MCF 10A (cell line): ENCODE measurements around the gene MAMSTR. TPM values are rescaled to one million over a fixed set of nuclear protein-coding genes. Genes with fewer than 3 reads are reported as not detected.

Source experiments
- BruUV-seq: library from RNA; stranded (reverse); fragments of 400-500 nt; replicated peaks from 2 replicates; lab custom pipeline; 2021; lab: Mats Ljungman, UMichigan
- CTCF ChIA-PET: fragments of 300-600 bp; sonication (Branson Sonifier 250); formaldehyde crosslinking; extraction: SDS; loops from one replicate; lab custom pipeline; 2021; ENCODE audit warnings: antibody characterized with exemption, inconsistent platforms; lab: Yijun Ruan, JAX
- POLR2A ChIA-PET: fragments of 300-600, 350-650 bp; sonication (Branson Sonifier 250); formaldehyde crosslinking; extraction: SDS; loops from one replicate; lab custom pipeline; 2020; ENCODE audit warnings: antibody characterized with exemption, inconsistent platforms; lab: Yijun Ruan, JAX
- DNase-seq: peaks from one replicate; pipeline ENCODE4 v3.0.0-alpha.2; 2018; ENCODE audit not compliant: unreplicated experiment
- H3K27ac Mint-ChIP-seq: one replicate; pipeline ENCODE4 v1.8.0; 2022; ENCODE audit warnings: mild to moderate bottlenecking, low read depth, mixed read lengths; ENCODE audit not compliant: unreplicated experiment
- H3K27me3 Mint-ChIP-seq: one replicate; pipeline ENCODE4 v1.8.0; 2022; ENCODE audit warnings: mixed read lengths; ENCODE audit not compliant: insufficient read depth, unreplicated experiment
- H3K36me3 Mint-ChIP-seq: one replicate; pipeline ENCODE4 v1.8.0; 2022; ENCODE audit warnings: mild to moderate bottlenecking, moderate library complexity, mixed read lengths; ENCODE audit not compliant: insufficient read depth, unreplicated experiment
- H3K4me1 Mint-ChIP-seq: one replicate; pipeline ENCODE4 v1.8.0; 2022; ENCODE audit warnings: mixed read lengths; ENCODE audit not compliant: insufficient read depth, unreplicated experiment
- H3K4me3 Mint-ChIP-seq: one replicate; pipeline ENCODE4 v1.8.0; 2022; ENCODE audit warnings: mild to moderate bottlenecking, moderate library complexity, mixed read lengths; ENCODE audit not compliant: unreplicated experiment
- H3K9me3 Mint-ChIP-seq: one replicate; pipeline ENCODE4 v1.8.0; 2022; ENCODE audit warnings: mixed read lengths; ENCODE audit not compliant: unreplicated experiment
- intact Hi-C: fragments of 100-400 bp; cut with micrococcal nuclease; formaldehyde crosslinking; loops from 2 replicates; pipeline ENCODE4 v1.14.1; 2022
- total RNA-seq: library from RNA; stranded (reverse); gene quantifications from 2 replicates; pipeline ENCODE4 v1.2.3, GENCODE V29; 2022
- TF ChIP-seq, protein P1 (sequence below): fragments of 200-600 bp; IDR thresholded peaks from one replicate; pipeline ENCODE4 v1.8.0; 2022; ENCODE audit warnings: antibody characterized with exemption, mild to moderate bottlenecking; ENCODE audit not compliant: unreplicated experiment

Gene MAMSTR
- total RNA-seq, 1 experiment from 2014 or later: 0.65 TPM

DNA sequence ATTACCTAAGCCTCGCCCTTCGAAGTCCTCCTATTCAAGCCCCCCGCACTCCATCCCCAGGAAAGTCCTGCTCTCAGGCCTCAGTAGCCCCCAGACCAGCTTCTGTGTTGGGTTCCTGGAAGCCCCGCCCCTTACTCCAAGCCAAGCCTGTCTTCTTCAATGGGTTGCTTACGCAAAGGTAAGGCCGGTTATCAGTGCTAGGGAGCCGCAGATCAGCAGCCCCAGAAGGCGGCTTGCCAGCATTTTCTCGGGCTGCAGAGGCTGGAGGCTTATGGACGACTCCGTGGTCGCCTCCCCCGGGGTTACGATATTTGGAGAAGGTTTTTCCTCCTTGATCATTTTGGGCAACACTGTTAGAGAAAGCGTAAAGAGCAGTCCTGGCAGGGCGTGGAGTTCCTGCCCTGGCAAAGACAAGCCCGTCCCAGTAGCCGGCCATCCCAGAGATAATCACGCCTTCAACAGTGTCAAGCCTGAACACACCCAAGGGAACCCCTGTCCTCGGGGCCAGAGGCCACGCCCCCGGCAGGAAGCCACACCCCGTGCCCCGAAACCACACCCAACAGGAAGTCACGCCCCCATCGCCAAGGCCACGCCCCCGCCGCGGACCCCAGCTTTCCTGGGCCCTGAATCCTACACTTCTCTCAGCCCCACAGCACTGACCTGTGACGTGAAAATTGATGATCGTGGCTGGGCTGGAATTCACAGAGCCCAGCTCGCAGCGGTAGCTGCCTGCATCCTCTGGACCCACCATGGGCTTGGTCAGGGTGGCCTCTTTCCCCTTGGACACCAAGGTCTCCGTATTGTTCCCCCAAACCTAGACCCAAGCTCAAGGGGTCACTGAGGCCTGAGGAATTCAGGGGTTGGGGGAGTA lies 21.8 kb upstream of the MAMSTR start:
- no peak overlapping the region for H3K4me3 Mint-ChIP-seq
- intact Hi-C loops: no loop called here
- H3K27me3 Mint-ChIP-seq: no peaks in the 10 kb centered on the region
- BruUV-seq: no TSS peak
- H3K4me1 Mint-ChIP-seq: peaks cover 4% of the 10 kb centered on the region
- no peak overlapping the region for H3K27ac Mint-ChIP-seq
- DNase-seq: peak; percentile 51
- H3K36me3 Mint-ChIP-seq: no peaks in the 10 kb centered on the region
- H3K9me3 Mint-ChIP-seq: no peaks in the 10 kb centered on the region
- TF ChIP-seq, protein P1, sequence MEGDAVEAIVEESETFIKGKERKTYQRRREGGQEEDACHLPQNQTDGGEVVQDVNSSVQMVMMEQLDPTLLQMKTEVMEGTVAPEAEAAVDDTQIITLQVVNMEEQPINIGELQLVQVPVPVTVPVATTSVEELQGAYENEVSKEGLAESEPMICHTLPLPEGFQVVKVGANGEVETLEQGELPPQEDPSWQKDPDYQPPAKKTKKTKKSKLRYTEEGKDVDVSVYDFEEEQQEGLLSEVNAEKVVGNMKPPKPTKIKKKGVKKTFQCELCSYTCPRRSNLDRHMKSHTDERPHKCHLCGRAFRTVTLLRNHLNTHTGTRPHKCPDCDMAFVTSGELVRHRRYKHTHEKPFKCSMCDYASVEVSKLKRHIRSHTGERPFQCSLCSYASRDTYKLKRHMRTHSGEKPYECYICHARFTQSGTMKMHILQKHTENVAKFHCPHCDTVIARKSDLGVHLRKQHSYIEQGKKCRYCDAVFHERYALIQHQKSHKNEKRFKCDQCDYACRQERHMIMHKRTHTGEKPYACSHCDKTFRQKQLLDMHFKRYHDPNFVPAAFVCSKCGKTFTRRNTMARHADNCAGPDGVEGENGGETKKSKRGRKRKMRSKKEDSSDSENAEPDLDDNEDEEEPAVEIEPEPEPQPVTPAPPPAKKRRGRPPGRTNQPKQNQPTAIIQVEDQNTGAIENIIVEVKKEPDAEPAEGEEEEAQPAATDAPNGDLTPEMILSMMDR: no peak
- POLR2A ChIA-PET: no interaction called here
- CTCF ChIA-PET: no interaction called here

DNA sequence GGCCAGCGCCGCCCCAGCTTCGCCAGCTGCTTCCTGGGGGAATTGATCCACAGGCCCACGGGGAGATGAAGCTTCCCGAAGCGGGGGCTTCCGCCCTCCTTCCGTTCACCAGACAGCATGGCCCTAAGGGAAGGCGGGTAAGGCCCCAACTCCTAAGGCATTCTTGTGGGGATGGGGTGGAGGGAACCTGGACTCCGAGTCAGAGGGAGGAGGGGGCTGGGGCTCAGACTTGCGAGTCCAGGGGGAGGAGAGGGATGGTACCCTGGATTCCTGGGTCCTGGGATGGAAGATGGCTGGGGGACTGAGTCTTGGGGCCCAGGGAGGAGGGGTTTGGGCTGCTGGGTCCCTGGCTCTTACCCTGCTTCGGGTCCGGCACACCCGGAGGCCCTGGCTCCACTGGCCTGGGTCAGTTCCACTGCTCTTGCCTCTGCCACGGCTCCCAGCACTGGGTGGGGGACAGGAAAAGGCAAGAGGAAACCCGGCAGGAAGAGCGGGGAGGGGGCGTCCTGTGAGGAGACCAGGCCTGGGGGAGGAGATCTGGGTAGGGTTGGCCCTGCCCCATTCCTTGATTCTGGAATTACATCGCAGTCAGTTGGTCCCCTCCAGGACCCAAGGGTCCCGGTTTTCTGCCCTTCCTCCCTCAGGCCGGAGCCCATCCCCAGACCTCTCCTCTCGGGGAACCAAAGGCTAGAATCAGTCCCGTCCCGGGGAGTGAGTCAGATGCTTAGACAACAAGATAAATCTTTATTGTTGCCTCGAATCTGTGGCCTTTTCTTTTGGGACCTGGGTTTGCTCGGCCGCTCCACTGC lies 20.8 kb upstream of the MAMSTR start, which contains the start of gene RASIP1:
Gene RASIP1 (minus strand): TSS at position 447 of the 809 bp plus-strand sequence. CDS start 328 bp downstream, at position 119.
- H3K27ac Mint-ChIP-seq: no peak within 1 kb of the TSS
- intact Hi-C loops: no loop called here
- ChIA-PET CTCF (interaction anchor here (0.6 to 1.6 kb wide), 5 partner anchors 11 to 344 kb away, joined by 3 to 9 read pairs (median 4); no protein-coding TSS in a partner anchor), POLR2A (interaction anchor here (0.8 to 2.2 kb wide), 2 partner anchors 11 to 40 kb away, joined by 3 to 10 read pairs; no protein-coding TSS in a partner anchor)
- peak within 1 kb of the TSS; percentile 33 for H3K4me3 Mint-ChIP-seq
- H3K4me1 Mint-ChIP-seq: peaks cover 4% of the 10 kb centered on the region
- no peaks in the 10 kb centered on the region for H3K9me3 Mint-ChIP-seq
- no peaks in the 10 kb centered on the region for H3K36me3 Mint-ChIP-seq
- no peaks in the 10 kb centered on the region for H3K27me3 Mint-ChIP-seq
- TF ChIP-seq, protein P1: no peak
- no peak for DNase-seq
- no TSS peak for BruUV-seq

DNA sequence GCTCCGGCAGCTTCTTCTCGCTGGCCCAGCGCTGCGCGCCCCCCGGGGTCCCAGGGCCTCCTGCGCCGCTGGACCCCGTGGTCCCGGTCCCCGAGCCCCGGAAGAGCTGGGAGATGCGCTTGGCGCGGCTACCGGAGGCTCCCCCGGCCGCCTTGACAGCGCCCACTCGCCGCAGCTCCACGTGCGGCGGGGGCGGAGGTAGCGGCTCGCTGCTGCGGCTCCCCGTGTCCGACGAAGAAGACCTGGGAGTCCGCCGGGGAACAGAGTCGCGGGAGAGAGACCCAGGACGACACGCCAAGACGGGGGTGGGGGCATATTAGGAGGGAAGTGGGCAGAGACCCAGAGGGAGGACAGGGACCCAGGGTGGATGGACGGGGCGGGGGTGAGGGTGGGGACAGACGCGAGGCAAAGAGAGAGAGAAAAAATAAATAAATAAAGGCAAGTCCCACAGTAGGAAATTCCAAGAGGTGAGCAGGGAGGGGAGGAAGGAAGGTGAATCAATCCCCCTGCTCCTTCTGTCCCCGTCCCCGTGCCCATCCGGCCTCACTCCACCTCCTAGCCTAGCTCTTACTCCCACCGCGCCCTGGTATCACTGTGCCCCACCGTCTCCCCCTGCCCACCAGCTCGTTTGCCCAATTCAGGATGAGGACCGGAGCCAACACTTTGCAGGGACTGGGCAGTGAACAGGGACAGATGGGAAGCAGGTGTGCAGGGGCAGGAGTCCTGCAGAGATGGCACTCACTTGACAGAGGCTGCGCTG lies 20.1 kb upstream of the MAMSTR start:
- Mint-ChIP-seq H3K4me1 (peaks cover 4% of the 10 kb centered on the region), H3K4me3 (peak overlapping the region; percentile 33), H3K27ac (no peak overlapping the region), H3K9me3 (no peaks in the 10 kb centered on the region), H3K27me3 (no peaks in the 10 kb centered on the region), H3K36me3 (no peaks in the 10 kb centered on the region)
- intact Hi-C loops: loop anchor here (1.0 kb wide), 1 partner anchor 64 kb away; no protein-coding TSS in a partner anchor
- CTCF ChIA-PET: interaction anchor here (0.6 to 1.7 kb wide), 20 partner anchors 12 to 1226 kb away, joined by 3 to 9 read pairs (median 3); partner anchors contain the start of gene CA11
- TF ChIP-seq, protein P1: no peak
- DNase-seq: no peak
- no TSS peak for BruUV-seq
- POLR2A ChIA-PET: interaction anchor here (0.8 to 2.2 kb wide), 7 partner anchors 12 to 105 kb away, joined by 3 to 10 read pairs (median 4); no protein-coding TSS in a partner anchor
